Astrocyte of the cerebellum (primary cell): ENCODE measurements around the gene AMH.

ENCODE experiments used
- DNase-seq: peaks from one replicate; pipeline ENCODE4 v3.0.0-alpha.2; 2011; ENCODE audit warnings: low read depth
- H3K4me3 ChIP-seq: 2 replicates; pipeline ENCODE4 v1.5.1; 2011; ENCODE audit warnings: mild to moderate bottlenecking, low read depth, low read length, moderate library complexity
- CTCF ChIP-seq: IDR thresholded peaks from 2 replicates; pipeline ENCODE4 v1.5.1; 2012; ENCODE audit warnings: low read length, low read depth, moderate library complexity, mild to moderate bottlenecking; ENCODE audit errors: missing control alignments
- in situ Hi-C: cut with HindIII; loops from 2 replicates; pipeline ENCODE4 v1.10.0; 2017; ENCODE audit warnings: low sequenced_read_pairs

AMH gene

GRCh38 chr19:2235381-2236063 is 13.6 kb upstream of the AMH start:
- no peak for DNase-seq
- in situ Hi-C loops, result loop anchor here (5.0 kb wide), 2 partner anchors 48 to 92 kb away; partner anchors contain the start of genes LSM7 and SPPL2B
- H3K4me3 ChIP-seq, result peak overlapping the region; percentile 70
- TF ChIP-seq CTCF, result no peak

- no peak for DNase-seq
- in situ Hi-C loops, result loop anchor here (5.0 kb wide), 2 partner anchors 49 to 91 kb away; partner anchors contain the start of genes LSM7 and SPPL2B
- no peak for TF ChIP-seq CTCF
- H3K4me3 ChIP-seq, result peak overlapping the region; percentile 70
Observed at GRCh38 chr19:2236064-2236313, 13.1 kb upstream of the AMH start.

GRCh38 chr19:2236314-2237050 is 12.6 kb upstream of the AMH start, which contains the start of the genes PLEKHJ1 and SF3A2:
Gene PLEKHJ1 (minus strand): TSS chr19:2236329. CDS start chr19:2236248, 81 bp downstream.
Gene SF3A2 (plus strand): TSS chr19:2236824. CDS start chr19:2243419, 6,595 bp downstream.
- in situ Hi-C loops, result loop anchor here (5.0 kb wide), 2 partner anchors 49 to 91 kb away; partner anchors contain the start of genes LSM7 and SPPL2B
- TF ChIP-seq CTCF, result peak; percentile 98
- peak; percentile 89 for DNase-seq
- peak within 1 kb of the TSS; percentile 70 for H3K4me3 ChIP-seq

- no peak for TF ChIP-seq CTCF
Observed at GRCh38 chr19:2237051-2237868, 11.9 kb upstream of the AMH start.

GRCh38 chr19:2237869-2238153 is 11.3 kb upstream of the AMH start:
- DNase-seq, result no peak
- no peak for TF ChIP-seq CTCF
- in situ Hi-C loops, result loop anchor here (5.0 kb wide), 2 partner anchors 51 to 89 kb away; partner anchors contain the start of genes LSM7 and SPPL2B
- peak overlapping the region; percentile 70 for H3K4me3 ChIP-seq

More at GRCh38 chr19:2237051-2237868, 11.9 kb upstream of the AMH start:
- no peak for DNase-seq
- in situ Hi-C loops, result loop anchor here (5.0 kb wide), 2 partner anchors 50 to 90 kb away; partner anchors contain the start of genes LSM7 and SPPL2B
- H3K4me3 ChIP-seq, result peak overlapping the region; percentile 70

- TF ChIP-seq CTCF, result no peak
- in situ Hi-C loops, result loop anchor here (5.0 kb wide), 2 partner anchors 52 to 88 kb away; partner anchors contain the start of genes LSM7 and SPPL2B
- H3K4me3 ChIP-seq, result peak overlapping the region; percentile 51
- DNase-seq, result no peak
Observed at GRCh38 chr19:2239173-2239572, 9.9 kb upstream of the AMH start.
